Measurements from ENCODE around the gene FBXW9.
"Not testable (repeated sequence)": the region's sequence is repeated elsewhere in the genome, so short reads cannot be mapped to it uniquely, and the experiment has no call there.

The FBXW9 gene

GRCh38 chr19:12715102-12715501, 18.7 kb upstream of the FBXW9 start:
- no peak overlapping the region for H3K4me2 ChIP-seq (ENCODE audit: low read length)
- no peak overlapping the region for H3K9ac ChIP-seq
- H2AFZ ChIP-seq: no peak overlapping the region
- H3K27ac ChIP-seq: no peak overlapping the region
- no peak for TF ChIP-seq CTCF (IDR thresholded peaks at IDR 0.05)
- H3K4me1 ChIP-seq: no peaks in the 10 kb centered on the region
- peaks cover 52% of the 10 kb centered on the region for H3K79me2 ChIP-seq
- H3K9me3 ChIP-seq (ENCODE audit: control insufficient read depth, low read length): no peaks in the 10 kb centered on the region
- no peaks in the 10 kb centered on the region for H3K36me3 ChIP-seq (ENCODE audit: control insufficient read depth, insufficient read depth, low read length)
- no peaks in the 10 kb centered on the region for H3K27me3 ChIP-seq (ENCODE audit: control insufficient read depth, insufficient read depth, low read length)
- H3K4me3 ChIP-seq (ENCODE audit: low read depth, low read length): no peak overlapping the region

GRCh38 chr19:12713304-12713703, 16.9 kb upstream of the FBXW9 start:
- not testable (repeated sequence) for H3K27ac ChIP-seq; H3K4me2 ChIP-seq (ENCODE audit: low read length); H3K4me3 ChIP-seq (ENCODE audit: low read depth, low read length); H2AFZ ChIP-seq; H3K9me3 ChIP-seq (ENCODE audit: control insufficient read depth, low read length); H3K36me3 ChIP-seq (ENCODE audit: control insufficient read depth, insufficient read depth, low read length); H3K9ac ChIP-seq; H3K4me1 ChIP-seq; H3K27me3 ChIP-seq (ENCODE audit: control insufficient read depth, insufficient read depth, low read length)
- peaks cover 39% of the 10 kb centered on the region for H3K79me2 ChIP-seq

GRCh38 chr19:12712077-12712476, 15.6 kb upstream of the FBXW9 start:
- H3K9me3 ChIP-seq (ENCODE audit: control insufficient read depth, low read length); H3K36me3 ChIP-seq (ENCODE audit: control insufficient read depth, insufficient read depth, low read length); H3K4me3 ChIP-seq (ENCODE audit: low read depth, low read length); H3K27me3 ChIP-seq (ENCODE audit: control insufficient read depth, insufficient read depth, low read length); H3K4me1 ChIP-seq; H3K27ac ChIP-seq; H2AFZ ChIP-seq; H3K4me2 ChIP-seq (ENCODE audit: low read length); H3K9ac ChIP-seq: not testable (repeated sequence)
- peak; percentile 36 for TF ChIP-seq CTCF (IDR thresholded peaks at IDR 0.05)
- peaks cover 33% of the 10 kb centered on the region for H3K79me2 ChIP-seq

- H3K4me1 ChIP-seq: no peaks in the 10 kb centered on the region
- H3K4me3 ChIP-seq (ENCODE audit: low read depth, low read length): no peak overlapping the region
- H3K4me2 ChIP-seq (ENCODE audit: low read length): no peak overlapping the region
- H3K79me2 ChIP-seq: peaks cover 27% of the 10 kb centered on the region
- no peaks in the 10 kb centered on the region for H3K27me3 ChIP-seq (ENCODE audit: control insufficient read depth, insufficient read depth, low read length)
- no peaks in the 10 kb centered on the region for H3K9me3 ChIP-seq (ENCODE audit: control insufficient read depth, low read length)
- no peak overlapping the region for H3K9ac ChIP-seq
- H3K27ac ChIP-seq: no peak overlapping the region
- TF ChIP-seq CTCF (IDR thresholded peaks at IDR 0.05): no peak
- no peak overlapping the region for H2AFZ ChIP-seq
- H3K36me3 ChIP-seq (ENCODE audit: control insufficient read depth, insufficient read depth, low read length): no peaks in the 10 kb centered on the region
These were observed 14.8 kb upstream of the FBXW9 start for GRCh38 chr19:12711187-12711586.

- no peaks in the 10 kb centered on the region for H3K27me3 ChIP-seq (ENCODE audit: control insufficient read depth, insufficient read depth, low read length)
- no peak overlapping the region for H3K4me3 ChIP-seq (ENCODE audit: low read depth, low read length)
- H3K27ac ChIP-seq: no peak overlapping the region
- H3K9ac ChIP-seq: no peak overlapping the region
- peaks cover 13% of the 10 kb centered on the region for H3K79me2 ChIP-seq
- H3K4me1 ChIP-seq: no peaks in the 10 kb centered on the region
- TF ChIP-seq CTCF (IDR thresholded peaks at IDR 0.05): no peak
- H3K36me3 ChIP-seq (ENCODE audit: control insufficient read depth, insufficient read depth, low read length): no peaks in the 10 kb centered on the region
- no peak overlapping the region for H2AFZ ChIP-seq
- H3K4me2 ChIP-seq (ENCODE audit: low read length): no peak overlapping the region
- no peaks in the 10 kb centered on the region for H3K9me3 ChIP-seq (ENCODE audit: control insufficient read depth, low read length)
These were observed 12.2 kb upstream of the FBXW9 start for GRCh38 chr19:12708641-12709040.

Measured in parathyroid adenoma (tissue), 2 donors.